K562 (cell line): ENCODE measurements around the gene SEC24C. TPM values are rescaled to one million over a fixed set of nuclear protein-coding genes. Genes with fewer than 3 reads are reported as not detected.
A peak's percentile ranks its signal among the peaks of the same experiment; 100 is the strongest.

Experiments
- E2F1 ChIP-seq: sonication (generic); formaldehyde crosslinking; IDR thresholded peaks from 2 replicates; pipeline ENCODE4 v1.8.1; 2023; ENCODE audit warnings: mild to moderate bottlenecking, missing genetic modification reagents, moderate library complexity
- EHMT2 ChIP-seq: fragments of 450-650 bp; IDR thresholded peaks from 2 replicates; pipeline ENCODE4 v1.6.1; 2018; ENCODE audit warnings: antibody characterized with exemption
- ETV6 ChIP-seq, 3 experiments: fragments of 150-350 bp in 1 of 3; sonication (generic) in 1 of 3; formaldehyde crosslinking in 1 of 3; IDR thresholded peaks; 2 replicates each; pipeline versions ENCODE4 v1.6.1 to v1.8.0; 2014 to 2022; ENCODE audit warnings: borderline replicate concordance in 2 of 3, low read depth in 2 of 3, antibody characterized with exemption in 1 of 3, low read length in 1 of 3, mild to moderate bottlenecking in 1 of 3, missing genetic modification reagents in 1 of 3
- HLTF ChIP-seq: fragments of 450-650 bp; IDR thresholded peaks from 2 replicates; pipeline ENCODE4 v1.6.1; 2016
- NCOA1 ChIP-seq: fragments of 450-650 bp; IDR thresholded peaks from 2 replicates; pipeline ENCODE4 v1.6.1; 2016; ENCODE audit warnings: low read depth
- PHB2 ChIP-seq: fragments of 450-650 bp; IDR thresholded peaks from 2 replicates; pipeline ENCODE4 v1.6.1; 2017; ENCODE audit warnings: low read depth
- RAD21 ChIP-seq, 2 experiments: fragments of 250-450 bp in 1 of 2; fragments of 450-650 bp in 1 of 2; sonication (Bioruptor Pico) in 1 of 2; formaldehyde crosslinking in 1 of 2; IDR thresholded peaks in 1 of 2; conservative IDR thresholded peaks in 1 of 2; 2 replicates each; pipeline versions ENCODE4 v1.4.0 to v1.8.0; 2020 to 2022; ENCODE audit warnings: mild to moderate bottlenecking in 2 of 2, moderate library complexity in 1 of 2
- RNF2 ChIP-seq: sonication (generic); IDR thresholded peaks from 2 replicates; pipeline ENCODE4 v1.6.1; 2016
- SIN3A ChIP-seq, 2 experiments: fragments of 150-350 bp in 1 of 2; IDR thresholded peaks; 2 replicates each; pipeline ENCODE4 v1.6.1; 2011 to 2016; ENCODE audit warnings: borderline replicate concordance in 2 of 2, low read depth in 2 of 2, low read length in 2 of 2, mild to moderate bottlenecking in 2 of 2, moderate library complexity in 2 of 2; ENCODE audit not compliant: control insufficient read depth in 1 of 2
- SOX6 ChIP-seq: fragments of 450-650 bp; IDR thresholded peaks from 2 replicates; pipeline ENCODE4 v1.6.1; 2014; ENCODE audit warnings: mild to moderate bottlenecking
- STAG1 ChIP-seq: sonication (generic); formaldehyde crosslinking; IDR thresholded peaks from 2 replicates; pipeline ENCODE4 v1.5.0; 2020; ENCODE audit warnings: missing genetic modification reagents, borderline replicate concordance
- SUPT5H ChIP-seq: fragments of 450-650 bp; IDR thresholded peaks from 2 replicates; pipeline ENCODE4 v1.6.1; 2016
- TCF7 ChIP-seq: sonication (generic); IDR thresholded peaks from 2 replicates; pipeline ENCODE4 v1.6.1; 2016; ENCODE audit warnings: antibody characterized with exemption, borderline replicate concordance
- TFAP4 ChIP-seq: sonication (generic); formaldehyde crosslinking; IDR thresholded peaks from 2 replicates; pipeline ENCODE4 v1.8.0; 2022; ENCODE audit warnings: missing genetic modification reagents, mild to moderate bottlenecking, moderate library complexity, borderline replicate concordance
- VEZF1 ChIP-seq: fragments of 200-800 bp; sonication (Bioruptor generic); IDR thresholded peaks from 2 replicates; pipeline ENCODE4 v1.6.1; 2017; ENCODE audit warnings: missing genetic modification characterization, missing compliant biosample characterization
- ZNF12 ChIP-seq: sonication (generic); formaldehyde crosslinking; IDR thresholded peaks from 2 replicates; pipeline ENCODE4 v1.4.0; 2020; ENCODE audit warnings: mild to moderate bottlenecking, missing genetic modification reagents
- ZNF175 ChIP-seq: fragments of 200-800 bp; sonication (Bioruptor generic); IDR thresholded peaks from 2 replicates; pipeline ENCODE4 v1.6.1; 2016; ENCODE audit warnings: low read depth, mild to moderate bottlenecking, missing genetic modification characterization, missing compliant biosample characterization
- ZNF609 ChIP-seq: sonication (generic); formaldehyde crosslinking; IDR thresholded peaks from 2 replicates; pipeline ENCODE4 v1.8.1; 2023; ENCODE audit warnings: missing genetic modification reagents, mild to moderate bottlenecking, borderline replicate concordance
- polyA plus RNA-seq, 8 experiments: library from polyadenylated mRNA; depleted of rRNA in 4 of 8; stranded (reverse) in 5 of 8; unstranded in 3 of 8; fragments of >200 nt; fragmentation: Nextera tagmentation in 2 of 8; fragmentation: Illumina TruSeq in 1 of 8; extraction: Ambion mirVana in 2 of 8; extraction: Trizol in 1 of 8; gene quantifications; 2 replicates each; pipeline versions ENCODE4 v1.2.1 to v1.2.3, GENCODE V29; 2011 to 2014; ENCODE audit warnings: inconsistent platforms in 1 of 8, missing spikeins in 1 of 8
- total RNA-seq, 7 experiments: library from RNA; depleted of rRNA in 6 of 7; stranded (reverse); fragments of >200 nt in 6 of 7; fragmentation: Illumina TruSeq in 2 of 7; extraction: Trizol in 2 of 7; gene quantifications; 2 replicates each; pipeline versions ENCODE4 v1.2.1 to v1.2.3, GENCODE V29; 2011 to 2021; ENCODE audit warnings: low replicate concordance in 1 of 7

SEC24C gene
- total and polyA plus RNA-seq, 9 of the 15 experiments (the other 6 are each of a cell fraction or from before 2014, with no cell fraction given): 19.0 to 115 (median 70.5) TPM

GRCh38 chr10:73785721-73786511 lies 41.7 kb downstream of the SEC24C start (continued):
- TF ChIP-seq ZNF609 (CRISPR knock-in tag) (no peak), STAG1 (CRISPR knock-in tag) (0 out of 2 replicates have a peak, but pooled peaks have one; percentile 40), TCF7 (no peak), RAD21 (CRISPR knock-in tag; conservative IDR thresholded peaks at IDR 0.05 in 1 of 2, IDR thresholded peaks at IDR 0.05 in 1 of 2) (peak in 1 of 2 experiments; percentile 10; a peak in 1 of 4 replicates), RNF2 (no peak), SUPT5H (no peak), E2F1 (CRISPR knock-in tag) (peak; percentile 10; the same call in 1 of the 2 replicates), ZNF175 (0 out of 2 replicates have a peak, but pooled peaks have one; percentile 28), EHMT2 (peak; percentile 89), VEZF1 (CRISPR knock-in tag) (peak; percentile 92), HLTF (0 out of 2 replicates have a peak, but pooled peaks have one; percentile 31), NCOA1 (peak; percentile 92), PHB2 (no peak), ETV6 (IDR thresholded peaks at IDR 0.05; ENCODE audit: borderline replicate concordance in 1 of 2, low read depth in 2 of 2, low read length in 1 of 2) (0 out of 4 replicates have a peak, but pooled peaks of 1 of the 2 experiments have one; percentile 4), ETV6 (CRISPR knock-in tag; IDR thresholded peaks at IDR 0.05; ENCODE audit: borderline replicate concordance) (no peak), TFAP4 (CRISPR knock-in tag) (peak; percentile 13), ZNF12 (peak; percentile 33), SIN3A (IDR thresholded peaks at IDR 0.05; ENCODE audit: borderline replicate concordance in 2 of 2, control insufficient read depth in 1 of 2, low read depth in 2 of 2, low read length in 2 of 2) (peak; percentile 14 to 96; a peak in 1 of 4 replicates), SOX6 (no peak)
